CD14-positive monocyte (primary cell): Measurements from ENCODE around the gene COL27A1. TPM values are rescaled to one million over a fixed set of nuclear protein-coding genes. Genes with fewer than 3 reads are reported as not detected.
A peak's percentile ranks its signal among the peaks of the same experiment; 100 is the strongest.

ENCODE experiments used
- DNase-seq, 3 donors: peaks; one replicate each; pipeline ENCODE4 v3.0.0-alpha.2; 2011 to 2022
- H2AFZ ChIP-seq: 2 replicates; pipeline ENCODE4 v1.6.0; 2012; ENCODE audit warnings: mild to moderate bottlenecking, low read depth, low read length, inconsistent platforms; ENCODE audit not compliant: insufficient read depth, poor library complexity, severe bottlenecking
- H3K27ac ChIP-seq, 2 donors: 1 replicate in 1 of 2; 2 replicates in 1 of 2; pipeline ENCODE4 v1.5.1; 2012 to 2013; ENCODE audit warnings: low read length in 2 of 2, control low read depth in 1 of 2, inconsistent platforms in 1 of 2, low read depth in 1 of 2, mild to moderate bottlenecking in 1 of 2
- H3K27me3 ChIP-seq, 2 donors: one replicate each; pipeline versions ENCODE4 v1.6.0 to v1.6.1; 2011 to 2013; ENCODE audit warnings: low read length in 2 of 2; ENCODE audit not compliant: control insufficient read depth in 2 of 2, insufficient read depth in 2 of 2
- H3K36me3 ChIP-seq, 2 donors: replicated peaks in 1 of 2; 1 replicate in 1 of 2; 2 replicates in 1 of 2; pipeline versions ENCODE4 v1.5.1 to v1.6.1; 2012 to 2013; ENCODE audit warnings: low read length in 2 of 2, control low read depth in 1 of 2, inconsistent platforms in 1 of 2, mild to moderate bottlenecking in 1 of 2; ENCODE audit not compliant: insufficient read depth in 2 of 2, control insufficient read depth in 1 of 2
- H3K4me1 ChIP-seq, 2 donors: 1 replicate in 1 of 2; 2 replicates in 1 of 2; pipeline versions ENCODE4 v1.5.1 to v1.6.1; 2012 to 2013; ENCODE audit warnings: low read length in 2 of 2, control low read depth in 1 of 2, inconsistent platforms in 1 of 2, mild to moderate bottlenecking in 1 of 2, moderate library complexity in 1 of 2; ENCODE audit not compliant: insufficient read depth in 2 of 2, control insufficient read depth in 1 of 2
- H3K4me2 ChIP-seq: replicated peaks from 2 replicates; pipeline ENCODE3; 2012; ENCODE audit warnings: low read length, moderate library complexity, mild to moderate bottlenecking; ENCODE audit not compliant: poor library complexity, severe bottlenecking; ENCODE audit errors: extremely low read depth
- H3K4me3 ChIP-seq, 3 experiments: fragments of 200-600 bp in 1 of 3; sonication (generic) in 1 of 3; replicated peaks in 1 of 3; 1 replicate in 2 of 3; 2 replicates in 1 of 3; pipeline ENCODE4 v1.5.1; 2011 to 2013; ENCODE audit warnings: low read length in 3 of 3, mild to moderate bottlenecking in 3 of 3, control low read depth in 2 of 3, low read depth in 2 of 3, inconsistent platforms in 1 of 3, moderate library complexity in 1 of 3
- H3K79me2 ChIP-seq: 2 replicates; pipeline ENCODE4 v1.6.0; 2012; ENCODE audit warnings: mild to moderate bottlenecking, control low read depth, inconsistent platforms, low read length, moderate library complexity; ENCODE audit not compliant: insufficient read depth
- H3K9ac ChIP-seq: 2 replicates; pipeline ENCODE4 v1.6.0; 2017; ENCODE audit warnings: low read length, mild to moderate bottlenecking; ENCODE audit not compliant: insufficient read depth, poor library complexity, severe bottlenecking
- H3K9me3 ChIP-seq, 2 donors: replicated peaks in 1 of 2; 1 replicate in 1 of 2; 2 replicates in 1 of 2; pipeline versions ENCODE4 v1.5.1 to v1.6.1; 2012 to 2013; ENCODE audit warnings: low read length in 2 of 2, control low read depth in 1 of 2; ENCODE audit not compliant: control insufficient read depth in 1 of 2, insufficient read depth in 1 of 2
- H4K20me1 ChIP-seq: 2 replicates; pipeline ENCODE4 v1.6.0; 2012; ENCODE audit warnings: mild to moderate bottlenecking, low read length, control low read depth, moderate library complexity; ENCODE audit not compliant: insufficient read depth
- H3K27ac Mint-ChIP-seq, 7 donors: one replicate each; pipeline ENCODE4 v1.8.0; 2020; ENCODE audit warnings: mild to moderate bottlenecking in 7 of 7, mixed read lengths in 7 of 7, moderate library complexity in 6 of 7, inconsistent platforms in 2 of 7
- H3K27me3 Mint-ChIP-seq, 3 donors: one replicate each; pipeline ENCODE4 v1.8.0; 2021 to 2022; ENCODE audit warnings: low read depth in 3 of 3, mild to moderate bottlenecking in 3 of 3, mixed read lengths in 3 of 3, moderate library complexity in 3 of 3, inconsistent platforms in 1 of 3
- H3K36me3 Mint-ChIP-seq, 2 donors: one replicate each; pipeline ENCODE4 v1.8.0; 2020; ENCODE audit warnings: mixed read lengths in 2 of 2, inconsistent platforms in 1 of 2, mild to moderate bottlenecking in 1 of 2
- H3K4me1 Mint-ChIP-seq: one replicate; pipeline ENCODE4 v1.8.0; 2020; ENCODE audit warnings: mild to moderate bottlenecking, mixed read lengths
- H3K4me3 Mint-ChIP-seq, 2 donors: one replicate each; pipeline ENCODE4 v1.8.0; 2020; ENCODE audit warnings: mild to moderate bottlenecking in 2 of 2, mixed read lengths in 2 of 2, moderate library complexity in 1 of 2
- H3K9me3 Mint-ChIP-seq, 7 donors: one replicate each; pipeline ENCODE4 v1.8.0; 2020 to 2022; ENCODE audit warnings: mixed read lengths in 7 of 7, mild to moderate bottlenecking in 6 of 7, moderate library complexity in 6 of 7, inconsistent platforms in 2 of 7
- WGBS: methylation state at CpG from one replicate; pipeline ENCODE4 v1.1.5; 2013; ENCODE audit warnings: missing lambda C conversion rate; ENCODE audit not compliant: insufficient coverage; 5-methylcytosine and 5-hydroxymethylcytosine counted together
- intact Hi-C, 2 donors: fragments of 100-400 bp; cut with micrococcal nuclease; formaldehyde crosslinking; loops; one replicate each; pipeline versions ENCODE4 v1.15.0 to v1.15.1; 2023
- polyA plus RNA-seq, 3 donors: library from polyadenylated mRNA; depleted of rRNA in 1 of 3; unstranded in 2 of 3; stranded (reverse) in 1 of 3; fragments of 300-500 nt in 2 of 3; fragments of >200 nt in 1 of 3; fragmentation: Illumina TruSeq in 2 of 3; gene quantifications; 1 replicate in 2 of 3; 2 replicates in 1 of 3; pipeline ENCODE4 v1.2.3, GENCODE V29; 2012 to 2021
- TF ChIP-seq, protein P1 (sequence below): fragments of 200-600 bp; IDR thresholded peaks from one replicate; pipeline ENCODE4 v1.8.0; 2022; ENCODE audit warnings: antibody characterized with exemption, mild to moderate bottlenecking

Gene COL27A1
- polyA plus RNA-seq, 3 donors = 0.03 TPM; not detected in 2

DNA sequence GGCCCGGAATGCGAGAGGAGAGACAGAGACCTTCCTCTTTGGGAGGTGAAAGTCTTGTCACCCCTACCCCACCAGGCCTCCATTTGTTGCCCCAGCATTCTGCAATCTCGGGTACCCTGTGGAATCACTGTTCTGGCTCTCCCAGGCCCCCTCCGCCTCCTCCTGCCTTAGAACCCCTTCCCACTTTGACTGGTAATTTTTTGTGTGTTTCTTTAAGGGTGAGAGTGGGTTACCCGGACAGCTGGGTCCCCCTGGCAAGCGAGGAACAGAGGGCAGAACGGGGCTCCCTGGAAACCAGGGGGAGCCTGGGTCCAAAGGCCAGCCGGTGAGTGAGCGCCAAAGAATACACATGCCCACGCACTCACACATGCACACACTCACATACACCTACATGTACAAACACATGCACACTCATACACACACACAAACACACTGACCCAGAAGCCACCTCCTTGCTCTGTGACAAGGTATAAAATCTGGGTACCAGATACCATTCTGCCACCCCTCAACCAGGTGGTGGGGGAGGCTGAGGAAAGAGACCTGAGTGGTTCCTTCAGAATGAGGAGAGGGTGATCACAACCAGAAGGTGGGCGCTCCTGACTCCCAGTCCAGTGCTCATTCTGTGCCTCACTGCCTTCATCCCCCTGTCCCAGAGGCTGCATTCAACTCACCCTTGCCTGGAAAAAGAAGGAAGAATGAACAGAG lies 136.7 kb downstream of the COL27A1 start:
- peaks cover 5 to 29% (median 19%) of the 10 kb centered on the region in 7 donors for H3K9me3 Mint-ChIP-seq
- TF ChIP-seq, protein P1, sequence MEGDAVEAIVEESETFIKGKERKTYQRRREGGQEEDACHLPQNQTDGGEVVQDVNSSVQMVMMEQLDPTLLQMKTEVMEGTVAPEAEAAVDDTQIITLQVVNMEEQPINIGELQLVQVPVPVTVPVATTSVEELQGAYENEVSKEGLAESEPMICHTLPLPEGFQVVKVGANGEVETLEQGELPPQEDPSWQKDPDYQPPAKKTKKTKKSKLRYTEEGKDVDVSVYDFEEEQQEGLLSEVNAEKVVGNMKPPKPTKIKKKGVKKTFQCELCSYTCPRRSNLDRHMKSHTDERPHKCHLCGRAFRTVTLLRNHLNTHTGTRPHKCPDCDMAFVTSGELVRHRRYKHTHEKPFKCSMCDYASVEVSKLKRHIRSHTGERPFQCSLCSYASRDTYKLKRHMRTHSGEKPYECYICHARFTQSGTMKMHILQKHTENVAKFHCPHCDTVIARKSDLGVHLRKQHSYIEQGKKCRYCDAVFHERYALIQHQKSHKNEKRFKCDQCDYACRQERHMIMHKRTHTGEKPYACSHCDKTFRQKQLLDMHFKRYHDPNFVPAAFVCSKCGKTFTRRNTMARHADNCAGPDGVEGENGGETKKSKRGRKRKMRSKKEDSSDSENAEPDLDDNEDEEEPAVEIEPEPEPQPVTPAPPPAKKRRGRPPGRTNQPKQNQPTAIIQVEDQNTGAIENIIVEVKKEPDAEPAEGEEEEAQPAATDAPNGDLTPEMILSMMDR = no peak
- no peak overlapping the region for H3K27ac Mint-ChIP-seq
- Histone ChIP-seq H3K4me2 (no peak overlapping the region), H3K27ac (no peak overlapping the region), H3K79me2 (no peaks in the 10 kb centered on the region), H3K4me1 (no peaks in the 10 kb centered on the region), H3K36me3 (no peaks in the 10 kb centered on the region), H3K27me3 (peaks cover 0 to 8% of the 10 kb centered on the region in 2 donors), H3K9me3 (peaks cover 5 to 12% of the 10 kb centered on the region in 2 donors), H3K4me3 (no peak overlapping the region), H4K20me1 (no peaks in the 10 kb centered on the region), H2AFZ (no peak overlapping the region), H3K9ac (no peak overlapping the region)
- intact Hi-C loops = loop anchor here (5.0 kb wide), 2 partner anchors 135 to 185 kb away; partner anchors contain the start of gene COL27A1 (in 1 of the 2)
- no peaks in the 10 kb centered on the region for H3K4me1 Mint-ChIP-seq
- H3K36me3 Mint-ChIP-seq = no peaks in the 10 kb centered on the region
- peak in 1 of 3 donors; percentile 1 for DNase-seq
- H3K4me3 Mint-ChIP-seq = no peak overlapping the region
- WGBS = 91% methylated on average over 4 of the region's 11 CpGs
- peaks cover 8 to 16% (median 10%) of the 10 kb centered on the region in 3 donors for H3K27me3 Mint-ChIP-seq

DNA sequence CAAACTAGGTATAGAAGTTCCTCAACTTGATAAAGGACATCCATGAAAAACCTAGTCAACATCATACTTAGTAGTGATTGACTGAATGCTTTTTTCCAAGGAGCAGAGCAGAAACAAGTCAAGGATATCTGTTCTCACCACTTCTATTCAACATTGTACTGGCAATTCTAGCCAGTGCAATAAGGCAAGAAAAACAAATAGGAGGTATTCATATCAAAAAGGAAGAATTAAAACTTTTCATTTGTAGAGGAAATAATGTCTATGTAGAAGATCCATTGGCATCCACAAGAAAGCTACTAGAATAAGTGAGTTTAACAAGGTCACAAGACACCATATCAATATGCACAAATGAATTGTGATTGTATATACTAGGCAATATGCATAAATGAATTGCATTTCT lies 139.3 kb downstream of the COL27A1 start:
- Histone ChIP-seq H3K27ac (no peak overlapping the region), H3K36me3 (no peaks in the 10 kb centered on the region), H3K4me2 (no peak overlapping the region), H3K9me3 (peaks cover 5 to 12% of the 10 kb centered on the region in 2 donors), H2AFZ (no peak overlapping the region), H3K9ac (no peak overlapping the region), H3K79me2 (no peaks in the 10 kb centered on the region), H3K4me3 (no peak overlapping the region), H3K27me3 (peaks cover 0 to 8% of the 10 kb centered on the region in 2 donors), H3K4me1 (no peaks in the 10 kb centered on the region), H4K20me1 (no peaks in the 10 kb centered on the region)
- no peaks in the 10 kb centered on the region for H3K36me3 Mint-ChIP-seq
- no peaks in the 10 kb centered on the region for H3K4me1 Mint-ChIP-seq
- peaks cover 5 to 29% (median 19%) of the 10 kb centered on the region in 7 donors for H3K9me3 Mint-ChIP-seq
- intact Hi-C loops = loop anchor here (5.0 kb wide), 2 partner anchors 137 to 187 kb away; partner anchors contain the start of gene COL27A1 (in 1 of the 2)
- no peak for DNase-seq
- peaks cover 6 to 11% (median 7%) of the 10 kb centered on the region in 3 donors for H3K27me3 Mint-ChIP-seq
- TF ChIP-seq, protein P1 = no peak
- H3K4me3 Mint-ChIP-seq = no peak overlapping the region
- H3K27ac Mint-ChIP-seq = no peak overlapping the region
